Measurements from ENCODE around the gene MYL6.

DNA sequence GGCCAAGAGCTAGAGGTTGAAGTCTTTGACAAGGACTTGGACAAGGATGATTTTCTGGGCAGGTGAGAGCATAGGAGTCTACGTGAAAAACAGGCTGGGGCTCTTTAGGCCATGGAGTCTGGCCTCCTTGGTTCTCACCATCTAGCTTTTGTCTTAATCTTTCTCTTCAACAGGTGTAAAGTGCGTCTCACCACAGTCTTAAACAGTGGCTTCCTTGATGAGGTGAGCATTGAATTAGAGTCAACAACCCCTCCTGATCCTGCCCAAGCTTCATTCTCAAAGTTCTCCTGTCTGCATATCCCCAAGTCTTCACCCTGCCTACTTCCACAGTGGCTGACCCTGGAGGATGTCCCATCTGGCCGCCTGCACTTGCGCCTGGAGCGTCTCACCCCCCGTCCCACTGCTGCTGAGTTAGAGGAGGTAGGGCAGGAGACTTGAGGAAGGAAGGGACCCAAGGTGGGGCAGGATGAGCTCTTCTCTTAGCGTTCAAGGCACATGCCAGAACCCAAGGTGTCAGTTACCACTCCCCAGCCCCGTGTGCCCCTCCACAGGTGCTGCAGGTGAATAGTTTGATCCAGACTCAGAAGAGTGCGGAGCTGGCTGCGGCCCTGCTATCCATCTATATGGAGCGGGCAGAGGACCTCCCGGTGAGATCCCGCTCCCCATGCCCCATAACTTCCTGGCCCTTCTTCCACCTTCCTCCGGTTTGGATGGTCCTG lies 20.1 kb upstream of the MYL6 start:
- TF ChIP-seq, protein P1, sequence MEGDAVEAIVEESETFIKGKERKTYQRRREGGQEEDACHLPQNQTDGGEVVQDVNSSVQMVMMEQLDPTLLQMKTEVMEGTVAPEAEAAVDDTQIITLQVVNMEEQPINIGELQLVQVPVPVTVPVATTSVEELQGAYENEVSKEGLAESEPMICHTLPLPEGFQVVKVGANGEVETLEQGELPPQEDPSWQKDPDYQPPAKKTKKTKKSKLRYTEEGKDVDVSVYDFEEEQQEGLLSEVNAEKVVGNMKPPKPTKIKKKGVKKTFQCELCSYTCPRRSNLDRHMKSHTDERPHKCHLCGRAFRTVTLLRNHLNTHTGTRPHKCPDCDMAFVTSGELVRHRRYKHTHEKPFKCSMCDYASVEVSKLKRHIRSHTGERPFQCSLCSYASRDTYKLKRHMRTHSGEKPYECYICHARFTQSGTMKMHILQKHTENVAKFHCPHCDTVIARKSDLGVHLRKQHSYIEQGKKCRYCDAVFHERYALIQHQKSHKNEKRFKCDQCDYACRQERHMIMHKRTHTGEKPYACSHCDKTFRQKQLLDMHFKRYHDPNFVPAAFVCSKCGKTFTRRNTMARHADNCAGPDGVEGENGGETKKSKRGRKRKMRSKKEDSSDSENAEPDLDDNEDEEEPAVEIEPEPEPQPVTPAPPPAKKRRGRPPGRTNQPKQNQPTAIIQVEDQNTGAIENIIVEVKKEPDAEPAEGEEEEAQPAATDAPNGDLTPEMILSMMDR (IDR thresholded peaks at IDR 0.05; ENCODE audit: insufficient read depth, low read length): no peak
- TF ChIP-seq POLR2AphosphoS5 (IDR thresholded peaks at IDR 0.05; ENCODE audit: low read depth): no peak
- TF ChIP-seq GABPA (IDR thresholded peaks at IDR 0.05; ENCODE audit: low read depth): no peak
- TF ChIP-seq, protein P2, sequence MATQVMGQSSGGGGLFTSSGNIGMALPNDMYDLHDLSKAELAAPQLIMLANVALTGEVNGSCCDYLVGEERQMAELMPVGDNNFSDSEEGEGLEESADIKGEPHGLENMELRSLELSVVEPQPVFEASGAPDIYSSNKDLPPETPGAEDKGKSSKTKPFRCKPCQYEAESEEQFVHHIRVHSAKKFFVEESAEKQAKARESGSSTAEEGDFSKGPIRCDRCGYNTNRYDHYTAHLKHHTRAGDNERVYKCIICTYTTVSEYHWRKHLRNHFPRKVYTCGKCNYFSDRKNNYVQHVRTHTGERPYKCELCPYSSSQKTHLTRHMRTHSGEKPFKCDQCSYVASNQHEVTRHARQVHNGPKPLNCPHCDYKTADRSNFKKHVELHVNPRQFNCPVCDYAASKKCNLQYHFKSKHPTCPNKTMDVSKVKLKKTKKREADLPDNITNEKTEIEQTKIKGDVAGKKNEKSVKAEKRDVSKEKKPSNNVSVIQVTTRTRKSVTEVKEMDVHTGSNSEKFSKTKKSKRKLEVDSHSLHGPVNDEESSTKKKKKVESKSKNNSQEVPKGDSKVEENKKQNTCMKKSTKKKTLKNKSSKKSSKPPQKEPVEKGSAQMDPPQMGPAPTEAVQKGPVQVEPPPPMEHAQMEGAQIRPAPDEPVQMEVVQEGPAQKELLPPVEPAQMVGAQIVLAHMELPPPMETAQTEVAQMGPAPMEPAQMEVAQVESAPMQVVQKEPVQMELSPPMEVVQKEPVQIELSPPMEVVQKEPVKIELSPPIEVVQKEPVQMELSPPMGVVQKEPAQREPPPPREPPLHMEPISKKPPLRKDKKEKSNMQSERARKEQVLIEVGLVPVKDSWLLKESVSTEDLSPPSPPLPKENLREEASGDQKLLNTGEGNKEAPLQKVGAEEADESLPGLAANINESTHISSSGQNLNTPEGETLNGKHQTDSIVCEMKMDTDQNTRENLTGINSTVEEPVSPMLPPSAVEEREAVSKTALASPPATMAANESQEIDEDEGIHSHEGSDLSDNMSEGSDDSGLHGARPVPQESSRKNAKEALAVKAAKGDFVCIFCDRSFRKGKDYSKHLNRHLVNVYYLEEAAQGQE (IDR thresholded peaks at IDR 0.05; ENCODE audit: insufficient replicate concordance, low read depth): no peak
- no peak for TF ChIP-seq SPI1 (IDR thresholded peaks at IDR 0.05; ENCODE audit: borderline replicate concordance, low read depth)

Data from HL-60 (cell line).